ENCODE results near the gene PLXNA4.

The PLXNA4 gene

DNA sequence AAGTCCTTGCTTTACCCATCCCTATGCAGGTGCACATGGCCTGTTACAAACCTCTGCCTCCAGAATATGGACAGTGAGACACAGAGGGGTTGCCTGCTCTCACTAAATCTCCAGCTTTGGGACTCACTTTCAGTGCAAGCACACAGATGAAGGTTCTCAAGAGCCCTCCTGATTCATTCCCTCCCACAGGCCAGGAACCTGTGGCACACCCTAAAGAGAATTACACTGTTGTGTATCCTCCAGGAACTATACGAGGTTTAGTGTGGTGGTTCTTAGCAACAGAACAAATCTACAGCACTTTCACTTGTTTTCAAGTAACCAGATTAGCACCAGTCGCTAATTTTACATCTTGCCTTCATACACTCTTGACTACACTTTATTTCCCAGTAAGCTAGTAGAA, 192.3 kb downstream of the PLXNA4 start:
- no peak for DNase-seq (ENCODE audit: extremely low spot score)
- TF ChIP-seq, protein P1, sequence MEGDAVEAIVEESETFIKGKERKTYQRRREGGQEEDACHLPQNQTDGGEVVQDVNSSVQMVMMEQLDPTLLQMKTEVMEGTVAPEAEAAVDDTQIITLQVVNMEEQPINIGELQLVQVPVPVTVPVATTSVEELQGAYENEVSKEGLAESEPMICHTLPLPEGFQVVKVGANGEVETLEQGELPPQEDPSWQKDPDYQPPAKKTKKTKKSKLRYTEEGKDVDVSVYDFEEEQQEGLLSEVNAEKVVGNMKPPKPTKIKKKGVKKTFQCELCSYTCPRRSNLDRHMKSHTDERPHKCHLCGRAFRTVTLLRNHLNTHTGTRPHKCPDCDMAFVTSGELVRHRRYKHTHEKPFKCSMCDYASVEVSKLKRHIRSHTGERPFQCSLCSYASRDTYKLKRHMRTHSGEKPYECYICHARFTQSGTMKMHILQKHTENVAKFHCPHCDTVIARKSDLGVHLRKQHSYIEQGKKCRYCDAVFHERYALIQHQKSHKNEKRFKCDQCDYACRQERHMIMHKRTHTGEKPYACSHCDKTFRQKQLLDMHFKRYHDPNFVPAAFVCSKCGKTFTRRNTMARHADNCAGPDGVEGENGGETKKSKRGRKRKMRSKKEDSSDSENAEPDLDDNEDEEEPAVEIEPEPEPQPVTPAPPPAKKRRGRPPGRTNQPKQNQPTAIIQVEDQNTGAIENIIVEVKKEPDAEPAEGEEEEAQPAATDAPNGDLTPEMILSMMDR (IDR thresholded peaks at IDR 0.05; ENCODE audit: control extremely low read depth, extremely low read depth, low read depth, missing control alignments) = no peak
- ChIA-PET POLR2A (no interaction called here), CTCF (no interaction called here)

DNA sequence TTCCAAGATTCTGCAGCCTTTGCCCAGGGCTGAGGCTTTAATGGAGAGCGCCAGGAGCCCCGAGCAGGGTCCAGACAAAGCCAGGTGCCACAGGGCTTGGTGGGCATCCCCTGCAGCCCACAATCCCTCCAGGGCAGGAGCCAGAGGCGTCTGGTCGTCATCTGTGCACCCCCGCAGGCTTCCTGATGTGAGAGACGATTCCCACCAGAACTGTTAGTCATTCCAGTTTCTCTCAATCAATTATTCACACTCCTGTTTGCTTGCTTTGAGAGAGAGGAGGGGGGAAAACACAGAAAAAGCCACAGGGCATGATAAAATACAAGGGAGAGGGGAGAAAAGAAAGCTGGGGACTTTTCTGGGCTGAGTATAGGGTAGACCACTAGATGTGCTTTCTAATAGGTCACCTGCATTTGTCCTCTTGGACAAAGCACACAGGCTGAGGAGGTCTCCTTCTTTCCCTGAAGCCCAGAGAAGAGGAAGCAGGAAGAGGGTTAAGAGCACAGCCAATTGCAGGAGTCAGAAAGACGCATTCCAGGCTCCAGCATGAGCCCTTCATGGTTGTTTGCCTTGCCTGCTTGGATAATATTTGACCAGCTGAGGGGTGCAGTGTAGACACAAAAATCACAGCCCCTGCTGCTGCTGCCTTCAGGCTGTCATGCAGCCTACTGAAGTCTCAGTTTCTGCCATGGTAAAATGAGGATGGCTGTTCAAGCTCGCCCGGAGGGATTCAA, 194.4 kb downstream of the PLXNA4 start:
- DNase-seq (ENCODE audit: extremely low spot score) = no peak
- CTCF ChIA-PET = no interaction called here
- POLR2A ChIA-PET = no interaction called here
- TF ChIP-seq, protein P1 (IDR thresholded peaks at IDR 0.05; ENCODE audit: control extremely low read depth, extremely low read depth, low read depth, missing control alignments) = no peak

DNA sequence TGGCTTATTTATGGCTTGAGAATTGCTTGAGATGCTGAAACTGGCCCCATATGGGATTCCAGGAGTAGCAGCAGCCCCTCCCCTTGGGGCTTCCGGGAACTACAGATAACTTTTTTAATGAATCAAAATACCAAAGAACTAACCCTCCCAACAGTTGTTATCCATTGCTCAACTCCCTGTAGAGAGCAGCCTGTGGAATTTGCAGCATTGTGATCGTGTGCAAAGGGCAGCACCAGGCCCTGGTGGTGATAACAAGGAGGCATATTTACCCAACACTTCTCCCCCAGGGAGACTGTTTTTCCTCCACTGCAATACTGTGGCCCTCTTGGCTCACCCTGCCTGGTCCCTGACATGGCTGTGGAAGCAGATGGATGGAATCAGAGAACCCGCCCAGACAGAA, 196.2 kb downstream of the PLXNA4 start:
- ChIA-PET POLR2A (no interaction called here), CTCF (no interaction called here)
- DNase-seq (ENCODE audit: extremely low spot score) = no peak
- TF ChIP-seq, protein P1 (IDR thresholded peaks at IDR 0.05; ENCODE audit: control extremely low read depth, extremely low read depth, low read depth, missing control alignments) = no peak

DNA sequence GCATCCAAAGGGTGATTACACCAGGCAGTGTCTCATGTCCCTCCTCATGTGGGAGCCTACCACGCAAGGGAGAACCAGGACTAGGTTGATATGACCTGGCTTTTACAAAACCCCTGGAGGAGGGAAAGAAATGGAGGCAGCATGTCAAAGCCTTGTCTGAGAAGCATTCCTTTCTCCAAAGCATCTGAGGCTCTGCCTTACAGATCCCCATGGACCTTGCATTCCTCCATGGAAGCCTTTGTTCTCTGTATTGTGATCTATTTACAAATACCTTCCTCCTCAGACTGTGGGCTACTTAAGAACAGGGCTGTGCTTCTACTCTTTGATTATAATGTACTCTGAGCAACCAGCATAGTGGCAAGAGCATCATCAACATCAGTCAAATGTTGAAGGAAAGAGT, 197.0 kb downstream of the PLXNA4 start:
- TF ChIP-seq, protein P1 (IDR thresholded peaks at IDR 0.05; ENCODE audit: control extremely low read depth, extremely low read depth, low read depth, missing control alignments) = no peak
- DNase-seq (ENCODE audit: extremely low spot score) = no peak
- ChIA-PET POLR2A (no interaction called here), CTCF (no interaction called here)

DNA sequence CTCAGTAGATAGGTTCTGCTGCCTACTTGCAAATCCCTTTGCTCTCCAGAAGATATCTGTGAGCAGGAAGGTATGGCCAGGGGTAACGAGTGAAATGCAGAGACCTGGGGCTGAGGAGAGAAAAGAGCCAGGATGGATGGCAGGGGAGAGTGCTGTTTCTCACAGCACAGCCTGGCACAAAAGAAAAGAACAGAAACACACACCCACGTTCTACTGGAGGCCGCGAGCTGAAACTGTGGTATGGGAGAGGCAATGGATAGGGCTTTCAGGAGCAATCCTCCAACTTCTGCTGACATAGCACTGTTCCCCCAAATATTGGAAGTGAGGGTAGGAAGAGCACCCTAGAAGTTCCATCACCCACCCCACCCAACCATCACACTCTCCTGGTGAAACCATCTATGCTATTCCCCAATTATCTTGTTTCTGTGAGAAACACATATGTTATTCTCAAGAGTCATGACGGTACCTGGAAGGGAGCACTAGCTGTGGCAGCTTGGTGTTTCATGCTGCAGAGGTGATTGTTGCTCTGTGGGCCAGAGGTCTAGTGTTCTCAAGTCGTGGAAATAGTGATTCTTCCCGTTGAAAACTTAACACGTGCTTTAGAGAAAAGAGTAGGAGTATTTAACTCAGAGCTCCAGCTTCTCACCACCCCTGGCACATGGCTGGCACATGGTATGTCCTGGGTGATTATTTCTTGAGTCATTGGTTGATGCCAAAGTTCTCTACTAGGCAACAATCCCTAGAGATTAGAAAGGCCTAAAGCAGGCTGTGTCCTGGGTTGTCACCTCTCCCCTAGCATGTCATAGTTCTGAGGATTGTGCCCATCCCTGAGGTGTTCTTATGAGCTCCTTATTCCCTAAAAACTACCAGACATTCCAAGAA, 198.3 kb downstream of the PLXNA4 start:
- ChIA-PET CTCF (interaction anchor here (0.7 kb wide), 1 partner anchor 10 kb away, joined by 3 read pairs; no protein-coding TSS in a partner anchor), POLR2A (no interaction called here)
- DNase-seq (ENCODE audit: extremely low spot score) = no peak
- TF ChIP-seq, protein P1 (IDR thresholded peaks at IDR 0.05; ENCODE audit: control extremely low read depth, extremely low read depth, low read depth, missing control alignments) = no peak

DNA sequence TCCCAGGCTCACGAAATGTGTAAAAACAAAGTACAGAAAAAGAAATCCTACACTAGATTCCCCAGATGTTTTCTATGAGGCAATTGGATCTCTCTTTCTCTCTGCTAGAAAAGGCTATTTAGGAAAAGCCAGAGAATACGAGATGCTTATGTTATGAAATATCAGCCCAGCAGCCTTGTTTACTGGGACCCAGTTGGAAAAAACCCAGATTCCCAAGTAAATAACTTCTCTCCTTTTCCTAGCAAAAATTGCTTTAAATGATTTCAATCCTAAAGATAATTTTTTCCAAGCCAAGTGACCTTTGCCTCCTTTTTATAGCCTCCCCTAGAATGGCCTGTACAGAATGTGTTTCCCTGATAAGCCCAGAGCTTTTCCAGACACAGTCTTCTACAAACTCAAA, 199.3 kb downstream of the PLXNA4 start:
- TF ChIP-seq, protein P1 (IDR thresholded peaks at IDR 0.05; ENCODE audit: control extremely low read depth, extremely low read depth, low read depth, missing control alignments) = no peak
- ChIA-PET CTCF (no interaction called here), POLR2A (no interaction called here)
- DNase-seq (ENCODE audit: extremely low spot score) = no peak
